Measurements from ENCODE around the gene AADAT.

GRCh38 chr4:170014359-170015011 is 75.3 kb downstream of the AADAT start:
- TF ChIP-seq CTCF (IDR thresholded peaks at IDR 0.05; ENCODE audit: low read depth, low read length, poor library complexity, severe bottlenecking) (no peak), EZH2phosphoT487 (IDR thresholded peaks at IDR 0.05; ENCODE audit: borderline replicate concordance, low read length) (no peak)

All from DOHH2 (cell line).